Right lobe of liver (tissue), 6 donors: ENCODE results near the gene BRCC3. TPM values are rescaled to one million over a fixed set of nuclear protein-coding genes. Genes with fewer than 3 reads are reported as not detected.

ENCODE experiments used
- ATAC-seq, 4 donors: fragments of 200-7000 bp; cut with Tn5 transposase; one replicate each; pipeline ENCODE4 v1.9.1; 2020; ENCODE audit warnings: mild to moderate bottlenecking in 4 of 4, moderate library complexity in 4 of 4
- DNase-seq, 3 donors: peaks; one replicate each; pipeline ENCODE4 v3.0.0-alpha.2; 2020
- H3K27ac ChIP-seq, 3 donors: fragments of 200-600 bp; one replicate each; pipeline ENCODE4 v1.8.0; 2022
- H3K27me3 ChIP-seq, 2 donors: fragments of 200-600 bp; one replicate each; pipeline ENCODE4 v1.8.0; 2022
- H3K36me3 ChIP-seq, 4 donors: fragments of 200-600 bp; sonication (generic) in 1 of 4; one replicate each; pipeline versions ENCODE4 v1.5.1 to v1.8.0; 2017 to 2022; ENCODE audit warnings: control low read depth in 1 of 4
- H3K4me1 ChIP-seq, 4 donors: fragments of 200-600 bp; sonication (generic) in 1 of 4; one replicate each; pipeline versions ENCODE4 v1.5.1 to v1.8.0; 2017 to 2022; ENCODE audit warnings: control low read depth in 1 of 4
- H3K4me3 ChIP-seq, 3 donors: fragments of 200-600 bp; one replicate each; pipeline ENCODE4 v1.8.0; 2022
- H3K9me3 ChIP-seq, 4 donors: fragments of 200-600 bp; sonication (generic) in 1 of 4; one replicate each; pipeline versions ENCODE4 v1.5.1 to v1.8.0; 2017 to 2022; ENCODE audit warnings: control low read depth in 1 of 4
- POLR2A ChIP-seq: fragments of 450-650 bp; IDR thresholded peaks from one replicate; pipeline ENCODE4 v1.6.1; 2017; ENCODE audit warnings: antibody characterized with exemption, mild to moderate bottlenecking
- WGBS: methylation state at CpG from one replicate; pipeline ENCODE4 v1.1.6; 2018; ENCODE audit warnings: low coverage, low lambda C conversion rate; ENCODE audit not compliant: insufficient coverage; ENCODE audit errors: missing lambda C conversion rate; 5-methylcytosine and 5-hydroxymethylcytosine counted together
- intact Hi-C, 2 donors: fragments of 100-400 bp; cut with DNase I; formaldehyde crosslinking; loops; one replicate each; pipeline versions ENCODE4 v1.11.2 to v1.14.1; 2022
- total RNA-seq, 6 experiments: library from RNA; depleted of rRNA in 2 of 6; stranded (reverse); fragments of >200 nt in 2 of 6; fragmentation: NEBNext Ultra II Directional in 3 of 6; extraction: Animal tissue kit (Norgen Biotek cat#: 25700) in 3 of 6; gene quantifications; one replicate each; pipeline versions ENCODE4 v1.1.0 to v1.2.4, GENCODE V29; 2016 to 2023
- TF ChIP-seq, protein P1 (sequence below), 4 donors: fragments of 200-600 bp in 3 of 4; fragments of 450-650 bp in 1 of 4; IDR thresholded peaks; one replicate each; pipeline versions ENCODE4 v1.5.1 to v1.8.0; 2016 to 2022; ENCODE audit warnings: antibody characterized with exemption in 4 of 4, mild to moderate bottlenecking in 2 of 4
- donor health status: DM: no; HTN: yes; CAD: no.
- donor health status: DM: no; HTN: no; CAD: no.
- donor health status: DM: no; HTN: no; CAD: no.
- donor health status: DM: no; HTN: yes; CAD: no.
- donor health status: DM: no; HTN: yes; CAD: no.

Gene BRCC3
- total RNA-seq, 6 experiments from 2014 or later, result 10.1 to 13.4 (median 10.5) TPM

- Histone ChIP-seq H3K4me3 (no peak overlapping the region), H3K27me3 (no peaks in the 10 kb centered on the region), H3K4me1 (no peaks in the 10 kb centered on the region), H3K27ac (no peak overlapping the region), H3K9me3 (no peaks in the 10 kb centered on the region), H3K36me3 (no peaks in the 10 kb centered on the region)
- ATAC-seq (no peak), DNase-seq (no peak)
- 16% methylated on average over 2 of the region's 2 CpGs for WGBS
- intact Hi-C loops, result no loop called here
- TF ChIP-seq, protein P1, sequence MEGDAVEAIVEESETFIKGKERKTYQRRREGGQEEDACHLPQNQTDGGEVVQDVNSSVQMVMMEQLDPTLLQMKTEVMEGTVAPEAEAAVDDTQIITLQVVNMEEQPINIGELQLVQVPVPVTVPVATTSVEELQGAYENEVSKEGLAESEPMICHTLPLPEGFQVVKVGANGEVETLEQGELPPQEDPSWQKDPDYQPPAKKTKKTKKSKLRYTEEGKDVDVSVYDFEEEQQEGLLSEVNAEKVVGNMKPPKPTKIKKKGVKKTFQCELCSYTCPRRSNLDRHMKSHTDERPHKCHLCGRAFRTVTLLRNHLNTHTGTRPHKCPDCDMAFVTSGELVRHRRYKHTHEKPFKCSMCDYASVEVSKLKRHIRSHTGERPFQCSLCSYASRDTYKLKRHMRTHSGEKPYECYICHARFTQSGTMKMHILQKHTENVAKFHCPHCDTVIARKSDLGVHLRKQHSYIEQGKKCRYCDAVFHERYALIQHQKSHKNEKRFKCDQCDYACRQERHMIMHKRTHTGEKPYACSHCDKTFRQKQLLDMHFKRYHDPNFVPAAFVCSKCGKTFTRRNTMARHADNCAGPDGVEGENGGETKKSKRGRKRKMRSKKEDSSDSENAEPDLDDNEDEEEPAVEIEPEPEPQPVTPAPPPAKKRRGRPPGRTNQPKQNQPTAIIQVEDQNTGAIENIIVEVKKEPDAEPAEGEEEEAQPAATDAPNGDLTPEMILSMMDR (IDR thresholded peaks at IDR 0.05), result no peak
- no peak for TF ChIP-seq POLR2A
These were observed 98.6 kb downstream of the BRCC3 start for GRCh38 chrX:155169881-155170280.

Other genes with a start within 250 kb of the BRCC3 start
- not detected for gene SMIM9, start 236.8 kb upstream of the BRCC3 start, total RNA-seq
- 10 to 100 TPM; 13.1 to 24.7 (median 17.6) TPM for gene F8A1, start 185.2 kb upstream of the BRCC3 start, total RNA-seq
- 10 to 100 TPM; 19.4 to 36.2 (median 26.3) TPM for gene F8, start 48.8 kb upstream of the BRCC3 start, total RNA-seq
- gene FUNDC2, start 44.7 kb upstream of the BRCC3 start, total RNA-seq, result 10 to 100 TPM; 24.2 to 70.5 (median 39.7) TPM
- gene CMC4, start 372 bp upstream of the BRCC3 start, total RNA-seq, result 10 to 100 TPM in 2 of 6 experiments, 1 to 10 TPM in 4; 3.9 to 12.2 (median 7.6) TPM
- 10 to 100 TPM in 4 of 6 experiments, 1 to 10 TPM in 1, under 1 TPM in 1; 0.98 to 26.8 (median 16.6) TPM for gene MTCP1, start 372 bp upstream of the BRCC3 start, total RNA-seq
- gene VBP1, start 145.0 kb downstream of the BRCC3 start, total RNA-seq, result 10 to 100 TPM; 14.5 to 18.9 (median 16.8) TPM
- gene RAB39B, start 193.0 kb downstream of the BRCC3 start, total RNA-seq, result under 1 TPM in 4 of 6 experiments, not detected in 2; 0.05 to 0.11 (median 0.06) TPM